WTC11 (cell line): ENCODE data around the gene CTNNA2.

Experiments used
- CREB1 ChIP-seq: sonication (generic); formaldehyde crosslinking; IDR thresholded peaks from 2 replicates; pipeline ENCODE4 v1.8.0; 2023; ENCODE audit warnings: mild to moderate bottlenecking, missing genetic modification reagents
- HMGA2 ChIP-seq: fragments of 250-450 bp; sonication (Bioruptor Pico); IDR thresholded peaks from 2 replicates; pipeline ENCODE4 v1.4.0; 2021; ENCODE audit warnings: mild to moderate bottlenecking, moderate library complexity
- NR1H2 ChIP-seq: sonication (generic); formaldehyde crosslinking; IDR thresholded peaks from 2 replicates; pipeline ENCODE4 v1.9.0; 2021; ENCODE audit warnings: mild to moderate bottlenecking, moderate library complexity, missing genetic modification reagents
- SMAD3 ChIP-seq: sonication (generic); formaldehyde crosslinking; IDR thresholded peaks from 2 replicates; pipeline ENCODE4 v1.8.0; 2022; ENCODE audit warnings: missing genetic modification reagents, mild to moderate bottlenecking, borderline replicate concordance
- SP1 ChIP-seq: sonication (generic); formaldehyde crosslinking; conservative IDR thresholded peaks from 2 replicates; pipeline ENCODE4 v1.8.1; 2022; ENCODE audit warnings: missing genetic modification reagents
- ZNF232 ChIP-seq: sonication (generic); formaldehyde crosslinking; IDR thresholded peaks from 2 replicates; pipeline ENCODE4 v1.8.0; 2022; ENCODE audit warnings: mild to moderate bottlenecking, missing genetic modification reagents
- ZNF423 ChIP-seq: fragments of 250-450 bp; sonication (Bioruptor Pico); IDR thresholded peaks from 2 replicates; pipeline ENCODE4 v2.1.2; 2022; ENCODE audit warnings: mild to moderate bottlenecking, moderate library complexity
- TF ChIP-seq, protein P1 (sequence below): sonication (generic); formaldehyde crosslinking; conservative IDR thresholded peaks from 2 replicates; pipeline ENCODE4 v1.8.1; 2022; ENCODE audit warnings: mild to moderate bottlenecking, missing genetic modification reagents
- TF ChIP-seq, protein P2 (sequence below): fragments of 200-600 bp; IDR thresholded peaks from 2 replicates; pipeline ENCODE4 v1.8.0; 2022; ENCODE audit warnings: antibody characterized with exemption
- TF ChIP-seq, protein P3 (sequence below): sonication (generic); formaldehyde crosslinking; IDR thresholded peaks from 2 replicates; pipeline ENCODE4 v1.8.1; 2023; ENCODE audit warnings: mild to moderate bottlenecking, missing genetic modification reagents, moderate library complexity
- TF ChIP-seq, protein P4 (sequence below): sonication (generic); formaldehyde crosslinking; conservative IDR thresholded peaks from 2 replicates; pipeline ENCODE4 v1.8.1; 2023; ENCODE audit warnings: mild to moderate bottlenecking, low read depth, missing genetic modification reagents, moderate library complexity
- TF ChIP-seq, protein P5 (sequence below): sonication (generic); formaldehyde crosslinking; IDR thresholded peaks from 2 replicates; pipeline ENCODE4 v1.8.0; 2022; ENCODE audit warnings: mild to moderate bottlenecking, missing genetic modification reagents
- TF ChIP-seq, protein P6 (sequence below): sonication (generic); formaldehyde crosslinking; IDR thresholded peaks from 2 replicates; pipeline ENCODE4 v1.8.0; 2023; ENCODE audit warnings: mild to moderate bottlenecking, missing genetic modification reagents
- TF ChIP-seq, protein P7 (sequence below): sonication (generic); formaldehyde crosslinking; IDR thresholded peaks from 2 replicates; pipeline ENCODE4 v1.8.0; 2022; ENCODE audit warnings: mild to moderate bottlenecking, missing genetic modification reagents

DNA sequence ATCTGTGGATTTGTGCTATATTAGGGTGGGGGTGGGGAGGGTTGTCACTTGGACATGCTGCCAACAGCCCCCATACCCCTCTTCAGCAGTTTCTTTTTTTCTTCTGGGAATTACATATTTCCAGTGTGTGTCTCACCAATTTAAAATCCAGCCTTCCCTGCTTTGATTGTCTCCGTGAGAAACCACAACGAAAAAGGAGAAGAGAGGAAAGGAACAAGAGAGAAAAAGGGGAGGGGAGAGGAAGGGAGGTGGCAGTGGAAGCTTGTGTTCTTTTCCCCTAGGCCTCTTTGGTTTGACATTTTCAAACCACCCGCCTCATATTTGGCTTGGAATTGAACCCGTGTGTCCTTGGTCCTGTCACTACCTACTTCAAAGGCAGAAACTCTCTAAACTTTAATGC is 860 bp downstream of the CTNNA2 start:
- TF ChIP-seq SP1 (no peak), CREB1 (CRISPR knock-in tag) (no peak), HMGA2 (CRISPR knock-in tag) (no peak), SMAD3 (CRISPR knock-in tag) (no peak), NR1H2 (no peak), ZNF423 (CRISPR knock-in tag) (no peak), ZNF232 (no peak)
- TF ChIP-seq, protein P1, sequence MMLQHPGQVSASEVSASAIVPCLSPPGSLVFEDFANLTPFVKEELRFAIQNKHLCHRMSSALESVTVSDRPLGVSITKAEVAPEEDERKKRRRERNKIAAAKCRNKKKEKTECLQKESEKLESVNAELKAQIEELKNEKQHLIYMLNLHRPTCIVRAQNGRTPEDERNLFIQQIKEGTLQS (CRISPR knock-in tag) = no peak
- TF ChIP-seq, protein P2, sequence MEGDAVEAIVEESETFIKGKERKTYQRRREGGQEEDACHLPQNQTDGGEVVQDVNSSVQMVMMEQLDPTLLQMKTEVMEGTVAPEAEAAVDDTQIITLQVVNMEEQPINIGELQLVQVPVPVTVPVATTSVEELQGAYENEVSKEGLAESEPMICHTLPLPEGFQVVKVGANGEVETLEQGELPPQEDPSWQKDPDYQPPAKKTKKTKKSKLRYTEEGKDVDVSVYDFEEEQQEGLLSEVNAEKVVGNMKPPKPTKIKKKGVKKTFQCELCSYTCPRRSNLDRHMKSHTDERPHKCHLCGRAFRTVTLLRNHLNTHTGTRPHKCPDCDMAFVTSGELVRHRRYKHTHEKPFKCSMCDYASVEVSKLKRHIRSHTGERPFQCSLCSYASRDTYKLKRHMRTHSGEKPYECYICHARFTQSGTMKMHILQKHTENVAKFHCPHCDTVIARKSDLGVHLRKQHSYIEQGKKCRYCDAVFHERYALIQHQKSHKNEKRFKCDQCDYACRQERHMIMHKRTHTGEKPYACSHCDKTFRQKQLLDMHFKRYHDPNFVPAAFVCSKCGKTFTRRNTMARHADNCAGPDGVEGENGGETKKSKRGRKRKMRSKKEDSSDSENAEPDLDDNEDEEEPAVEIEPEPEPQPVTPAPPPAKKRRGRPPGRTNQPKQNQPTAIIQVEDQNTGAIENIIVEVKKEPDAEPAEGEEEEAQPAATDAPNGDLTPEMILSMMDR = no peak
- TF ChIP-seq, protein P3, sequence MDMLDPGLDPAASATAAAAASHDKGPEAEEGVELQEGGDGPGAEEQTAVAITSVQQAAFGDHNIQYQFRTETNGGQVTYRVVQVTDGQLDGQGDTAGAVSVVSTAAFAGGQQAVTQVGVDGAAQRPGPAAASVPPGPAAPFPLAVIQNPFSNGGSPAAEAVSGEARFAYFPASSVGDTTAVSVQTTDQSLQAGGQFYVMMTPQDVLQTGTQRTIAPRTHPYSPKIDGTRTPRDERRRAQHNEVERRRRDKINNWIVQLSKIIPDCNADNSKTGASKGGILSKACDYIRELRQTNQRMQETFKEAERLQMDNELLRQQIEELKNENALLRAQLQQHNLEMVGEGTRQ = no peak
- TF ChIP-seq, protein P4, sequence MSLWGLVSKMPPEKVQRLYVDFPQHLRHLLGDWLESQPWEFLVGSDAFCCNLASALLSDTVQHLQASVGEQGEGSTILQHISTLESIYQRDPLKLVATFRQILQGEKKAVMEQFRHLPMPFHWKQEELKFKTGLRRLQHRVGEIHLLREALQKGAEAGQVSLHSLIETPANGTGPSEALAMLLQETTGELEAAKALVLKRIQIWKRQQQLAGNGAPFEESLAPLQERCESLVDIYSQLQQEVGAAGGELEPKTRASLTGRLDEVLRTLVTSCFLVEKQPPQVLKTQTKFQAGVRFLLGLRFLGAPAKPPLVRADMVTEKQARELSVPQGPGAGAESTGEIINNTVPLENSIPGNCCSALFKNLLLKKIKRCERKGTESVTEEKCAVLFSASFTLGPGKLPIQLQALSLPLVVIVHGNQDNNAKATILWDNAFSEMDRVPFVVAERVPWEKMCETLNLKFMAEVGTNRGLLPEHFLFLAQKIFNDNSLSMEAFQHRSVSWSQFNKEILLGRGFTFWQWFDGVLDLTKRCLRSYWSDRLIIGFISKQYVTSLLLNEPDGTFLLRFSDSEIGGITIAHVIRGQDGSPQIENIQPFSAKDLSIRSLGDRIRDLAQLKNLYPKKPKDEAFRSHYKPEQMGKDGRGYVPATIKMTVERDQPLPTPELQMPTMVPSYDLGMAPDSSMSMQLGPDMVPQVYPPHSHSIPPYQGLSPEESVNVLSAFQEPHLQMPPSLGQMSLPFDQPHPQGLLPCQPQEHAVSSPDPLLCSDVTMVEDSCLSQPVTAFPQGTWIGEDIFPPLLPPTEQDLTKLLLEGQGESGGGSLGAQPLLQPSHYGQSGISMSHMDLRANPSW (CRISPR knock-in tag) = no peak
- TF ChIP-seq, protein P5, sequence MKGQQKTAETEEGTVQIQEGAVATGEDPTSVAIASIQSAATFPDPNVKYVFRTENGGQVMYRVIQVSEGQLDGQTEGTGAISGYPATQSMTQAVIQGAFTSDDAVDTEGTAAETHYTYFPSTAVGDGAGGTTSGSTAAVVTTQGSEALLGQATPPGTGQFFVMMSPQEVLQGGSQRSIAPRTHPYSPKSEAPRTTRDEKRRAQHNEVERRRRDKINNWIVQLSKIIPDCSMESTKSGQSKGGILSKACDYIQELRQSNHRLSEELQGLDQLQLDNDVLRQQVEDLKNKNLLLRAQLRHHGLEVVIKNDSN (CRISPR knock-in tag) = no peak
- TF ChIP-seq, protein P6, sequence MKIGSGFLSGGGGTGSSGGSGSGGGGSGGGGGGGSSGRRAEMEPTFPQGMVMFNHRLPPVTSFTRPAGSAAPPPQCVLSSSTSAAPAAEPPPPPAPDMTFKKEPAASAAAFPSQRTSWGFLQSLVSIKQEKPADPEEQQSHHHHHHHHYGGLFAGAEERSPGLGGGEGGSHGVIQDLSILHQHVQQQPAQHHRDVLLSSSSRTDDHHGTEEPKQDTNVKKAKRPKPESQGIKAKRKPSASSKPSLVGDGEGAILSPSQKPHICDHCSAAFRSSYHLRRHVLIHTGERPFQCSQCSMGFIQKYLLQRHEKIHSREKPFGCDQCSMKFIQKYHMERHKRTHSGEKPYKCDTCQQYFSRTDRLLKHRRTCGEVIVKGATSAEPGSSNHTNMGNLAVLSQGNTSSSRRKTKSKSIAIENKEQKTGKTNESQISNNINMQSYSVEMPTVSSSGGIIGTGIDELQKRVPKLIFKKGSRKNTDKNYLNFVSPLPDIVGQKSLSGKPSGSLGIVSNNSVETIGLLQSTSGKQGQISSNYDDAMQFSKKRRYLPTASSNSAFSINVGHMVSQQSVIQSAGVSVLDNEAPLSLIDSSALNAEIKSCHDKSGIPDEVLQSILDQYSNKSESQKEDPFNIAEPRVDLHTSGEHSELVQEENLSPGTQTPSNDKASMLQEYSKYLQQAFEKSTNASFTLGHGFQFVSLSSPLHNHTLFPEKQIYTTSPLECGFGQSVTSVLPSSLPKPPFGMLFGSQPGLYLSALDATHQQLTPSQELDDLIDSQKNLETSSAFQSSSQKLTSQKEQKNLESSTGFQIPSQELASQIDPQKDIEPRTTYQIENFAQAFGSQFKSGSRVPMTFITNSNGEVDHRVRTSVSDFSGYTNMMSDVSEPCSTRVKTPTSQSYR (CRISPR knock-in tag) = no peak
- TF ChIP-seq, protein P7, sequence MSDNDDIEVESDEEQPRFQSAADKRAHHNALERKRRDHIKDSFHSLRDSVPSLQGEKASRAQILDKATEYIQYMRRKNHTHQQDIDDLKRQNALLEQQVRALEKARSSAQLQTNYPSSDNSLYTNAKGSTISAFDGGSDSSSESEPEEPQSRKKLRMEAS (CRISPR knock-in tag) = no peak
